K562 (cell line): ENCODE data around the gene MFSD2B. TPM values are rescaled to one million over a fixed set of nuclear protein-coding genes. Genes with fewer than 3 reads are reported as not detected.

Experiments used
- ATAC-seq: fragments of 200-7000 bp; cut with Tn5 transposase; 3 replicates; pipeline ENCODE4 v1.9.1; 2020; ENCODE audit warnings: moderate library complexity
- BruUV-seq: library from RNA; stranded (reverse); fragments of 400-500 nt; replicated peaks from 2 replicates; lab custom pipeline; 2021; lab: Mats Ljungman, UMichigan
- CTCF ChIA-PET: fragments of 300-600 bp; formaldehyde crosslinking; extraction: SDS; loops from one replicate; lab custom pipeline; 2021; ENCODE audit warnings: low intra/inter-chr PET ratio; lab: Yijun Ruan, JAX
- POLR2A ChIA-PET: fragments of 300-600, 350-650 bp; sonication (Branson Sonifier 250); formaldehyde crosslinking; extraction: SDS; loops from one replicate; lab custom pipeline; 2021; ENCODE audit warnings: antibody characterized with exemption, inconsistent platforms; lab: Yijun Ruan, JAX
- DNase-seq, 4 experiments: peaks; one replicate each; pipeline versions ENCODE4 v3.0.0 to v3.0.0-alpha.2; 2011 to 2018; ENCODE audit warnings: low spot score in 3 of 4, mixed read lengths in 3 of 4; ENCODE audit errors: extremely low read depth in 1 of 4
- FAIRE-seq: peaks from 2 replicates; lab custom pipeline; 2011; peaks lifted over from hg19 to GRCh38; lab: Jason Lieb, UNC
- H2AFZ ChIP-seq: 2 replicates; pipeline ENCODE4 v1.6.0; 2011; ENCODE audit warnings: low read depth, low read length, control low read depth, inconsistent platforms
- H3K27ac ChIP-seq: fragments of 200-600 bp; 3 replicates; pipeline ENCODE4 v1.8.0; 2011; ENCODE audit warnings: low read depth, mild to moderate bottlenecking, control low read depth, inconsistent platforms, low read length, moderate library complexity, mixed read lengths; ENCODE audit errors: extremely low read depth
- H3K27me3 ChIP-seq, 2 experiments: fragments of 300-600 bp in 1 of 2; 2 replicates in 1 of 2; 3 replicates in 1 of 2; pipeline versions ENCODE4 v1.6.0 to v1.8.0; 2011; ENCODE audit warnings: inconsistent platforms in 2 of 2, low read length in 2 of 2, mild to moderate bottlenecking in 1 of 2, mixed read lengths in 1 of 2, moderate library complexity in 1 of 2; ENCODE audit not compliant: control insufficient read depth in 2 of 2, insufficient read depth in 2 of 2
- H3K36me3 ChIP-seq: fragments of 300-600 bp; 3 replicates; pipeline ENCODE4 v1.8.0; 2011; ENCODE audit warnings: mild to moderate bottlenecking, low read length, inconsistent platforms; ENCODE audit not compliant: control insufficient read depth, insufficient read depth
- H3K4me1 ChIP-seq, 2 experiments: fragments of 200-600 bp in 1 of 2; replicated peaks in 1 of 2; 2 replicates in 1 of 2; 3 replicates in 1 of 2; pipeline versions ENCODE4 v1.5.1 to v1.8.0; 2011; ENCODE audit warnings: inconsistent platforms in 2 of 2, low read length in 2 of 2, mild to moderate bottlenecking in 1 of 2, mixed read lengths in 1 of 2, moderate library complexity in 1 of 2; ENCODE audit not compliant: control insufficient read depth in 2 of 2, insufficient read depth in 2 of 2
- H3K4me2 ChIP-seq: 2 replicates; pipeline ENCODE4 v1.6.1; 2011; ENCODE audit warnings: low read length, control low read depth, inconsistent platforms, mixed read lengths; ENCODE audit not compliant: insufficient read depth
- H3K4me3 ChIP-seq: fragments of 200-600 bp; sonication (generic), shearing (Covaris generic); 2 replicates; pipeline ENCODE4 v1.5.1; 2016; ENCODE audit warnings: control low read depth, inconsistent platforms
- H3K79me2 ChIP-seq: fragments of 200-600 bp; 3 replicates; pipeline ENCODE4 v1.8.0; 2011; ENCODE audit warnings: low read length, inconsistent platforms; ENCODE audit not compliant: control insufficient read depth, insufficient read depth
- H3K9ac ChIP-seq, 2 experiments: 2 replicates each; pipeline versions ENCODE4 v1.6.0 to v1.6.1; 2011; ENCODE audit warnings: low read depth in 2 of 2, low read length in 2 of 2, control low read depth in 1 of 2, inconsistent platforms in 1 of 2, mild to moderate bottlenecking in 1 of 2, mixed read lengths in 1 of 2; ENCODE audit not compliant: insufficient read depth in 1 of 2
- H3K9me1 ChIP-seq: one replicate; pipeline ENCODE4 v1.6.0; 2011; ENCODE audit warnings: inconsistent platforms, mild to moderate bottlenecking, low read length, moderate library complexity; ENCODE audit not compliant: control insufficient read depth, insufficient read depth
- H3K9me3 ChIP-seq: replicated peaks from 2 replicates; pipeline ENCODE4 v1.5.1; 2011; ENCODE audit warnings: low read depth, low read length, inconsistent platforms; ENCODE audit not compliant: control insufficient read depth, insufficient read depth
- H4K20me1 ChIP-seq: replicated peaks from 2 replicates; pipeline ENCODE4 v1.6.1; 2011; ENCODE audit warnings: low read length, inconsistent platforms, mixed read lengths; ENCODE audit not compliant: control insufficient read depth, insufficient read depth
- BRD9 ChIP-seq: fragments of 450-650 bp; IDR thresholded peaks from 2 replicates; pipeline ENCODE4 v1.6.1; 2018; ENCODE audit warnings: low read depth; ENCODE audit not compliant: partially characterized antibody
- COPS2 ChIP-seq: fragments of 450-650 bp; conservative IDR thresholded peaks from 2 replicates; pipeline ENCODE4 v1.6.1; 2016; ENCODE audit warnings: mild to moderate bottlenecking, moderate library complexity
- CREB1 ChIP-seq, 2 experiments: sonication (generic) in 1 of 2; formaldehyde crosslinking in 1 of 2; IDR thresholded peaks; 2 replicates each; pipeline versions ENCODE4 v1.6.1 to v1.8.0; 2012 to 2022; ENCODE audit warnings: inconsistent platforms in 1 of 2, mild to moderate bottlenecking in 1 of 2, missing genetic modification reagents in 1 of 2, moderate library complexity in 1 of 2
- CREBBP ChIP-seq: IDR thresholded peaks from one replicate; pipeline ENCODE4 v1.6.1; 2012; ENCODE audit warnings: low read depth, mild to moderate bottlenecking, control low read depth, inconsistent platforms, low read length
- POLR2G ChIP-seq: fragments of 200-400 bp; formaldehyde crosslinking; IDR thresholded peaks from 2 replicates; pipeline ENCODE4 v1.6.1; 2017; ENCODE audit warnings: low read depth, mild to moderate bottlenecking, antibody characterized with exemption, low read length, moderate library complexity
- SMAD1 ChIP-seq: fragments of 150-350 bp; IDR thresholded peaks from 2 replicates; pipeline ENCODE4 v1.6.1; 2014; ENCODE audit warnings: low read length, low read depth; ENCODE audit not compliant: partially characterized antibody
- SMARCB1 ChIP-seq: IDR thresholded peaks from 2 replicates; pipeline ENCODE4 v1.6.1; 2011; ENCODE audit warnings: improper control_type of control experiment, low read depth; ENCODE audit not compliant: insufficient read length
- SREBF2 ChIP-seq: sonication (generic); formaldehyde crosslinking; IDR thresholded peaks from 2 replicates; pipeline ENCODE4 v1.4.0; 2020; ENCODE audit warnings: mild to moderate bottlenecking, missing genetic modification reagents
- ZNF408 ChIP-seq: fragments of 250-450 bp; sonication (Bioruptor Pico); IDR thresholded peaks from 2 replicates; pipeline ENCODE4 v1.4.0; 2020; ENCODE audit warnings: low read depth, mild to moderate bottlenecking, moderate library complexity
- ZNF445 ChIP-seq: fragments of 250-450 bp; sonication (Bioruptor Pico); IDR thresholded peaks from 2 replicates; pipeline ENCODE4 v1.4.0; 2020; ENCODE audit warnings: low read depth, mild to moderate bottlenecking, moderate library complexity
- WGBS: fragments of 100-300 bp; shearing (Covaris generic); methylation state at CpG from one replicate; pipeline ENCODE4 v1.1.6; 2016; ENCODE audit warnings: low coverage, mixed read lengths; ENCODE audit not compliant: insufficient coverage; ENCODE audit errors: missing lambda C conversion rate; 5-methylcytosine and 5-hydroxymethylcytosine counted together
- in situ Hi-C: fragments of 300-500 bp; cut with MboI; formaldehyde crosslinking; loops from 4 replicates; pipeline ENCODE4 v1.15.0; 2018; ENCODE audit warnings: inconsistent platforms, mixed read lengths
- intact Hi-C: fragments of 100-400 bp; cut with micrococcal nuclease; formaldehyde crosslinking; loops from 2 replicates; pipeline ENCODE4 v1.14.2; 2022
- polyA plus RNA-seq, 8 experiments: library from polyadenylated mRNA; depleted of rRNA in 4 of 8; stranded (reverse) in 5 of 8; unstranded in 3 of 8; fragments of >200 nt; fragmentation: Nextera tagmentation in 2 of 8; fragmentation: Illumina TruSeq in 1 of 8; extraction: Ambion mirVana in 2 of 8; extraction: Trizol in 1 of 8; gene quantifications; 2 replicates each; pipeline versions ENCODE4 v1.2.1 to v1.2.3, GENCODE V29; 2011 to 2014; ENCODE audit warnings: inconsistent platforms in 1 of 8, missing spikeins in 1 of 8
- total RNA-seq, 7 experiments: library from RNA; depleted of rRNA in 6 of 7; stranded (reverse); fragments of >200 nt in 6 of 7; fragmentation: Illumina TruSeq in 2 of 7; extraction: Trizol in 2 of 7; gene quantifications; 2 replicates each; pipeline versions ENCODE4 v1.2.1 to v1.2.3, GENCODE V29; 2011 to 2021; ENCODE audit warnings: low replicate concordance in 1 of 7
- TF ChIP-seq, protein P1 (sequence below): fragments of 250-450 bp; sonication (Bioruptor Pico); IDR thresholded peaks from 2 replicates; pipeline ENCODE4 v1.4.0; 2020; ENCODE audit warnings: mild to moderate bottlenecking, moderate library complexity
- TF ChIP-seq, protein P2 (sequence below): fragments of 450-650 bp; IDR thresholded peaks from 2 replicates; pipeline ENCODE4 v1.6.1; 2016
- TF ChIP-seq, protein P3 (sequence below): fragments of 250-450 bp; sonication (Bioruptor Pico); IDR thresholded peaks from 2 replicates; pipeline ENCODE4 v1.5.0; 2020; ENCODE audit warnings: mild to moderate bottlenecking
- TF ChIP-seq, protein P4 (sequence below): fragments of 250-450 bp; sonication (Bioruptor Pico); IDR thresholded peaks from 2 replicates; pipeline ENCODE4 v1.5.0; 2020; ENCODE audit warnings: mild to moderate bottlenecking, borderline replicate concordance

The MFSD2B gene
- total and polyA plus RNA-seq, 9 of the 15 experiments (the other 6 are each of a cell fraction or from before 2014, with no cell fraction given): 2.6 to 10.9 (median 6.8) TPM

DNA sequence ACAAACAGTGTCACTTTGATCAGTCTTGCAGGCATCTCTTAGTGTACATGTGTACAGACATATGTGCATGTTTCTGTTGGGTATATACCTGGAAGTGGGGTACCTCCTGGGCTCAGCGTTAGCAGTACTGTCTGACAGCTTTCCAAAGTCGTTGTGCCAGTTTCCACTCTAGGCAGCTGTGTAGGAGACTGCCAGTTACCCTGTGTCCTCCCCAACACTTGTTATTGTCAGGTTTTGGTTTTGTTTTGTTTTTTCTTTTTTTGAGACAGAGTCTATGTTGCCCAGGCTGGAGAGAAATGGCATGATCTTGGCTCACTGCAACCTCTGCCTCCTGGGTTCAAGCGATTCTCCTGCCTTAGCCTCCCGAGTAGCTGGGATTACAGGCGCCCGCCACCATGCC, 45.9 kb downstream of the MFSD2B start:
- Histone ChIP-seq H3K27ac (no peak overlapping the region), H3K79me2 (no peaks in the 10 kb centered on the region), H4K20me1 (no peaks in the 10 kb centered on the region; the same call in 1 of the 2 replicates), H3K9me1 (no peaks in the 10 kb centered on the region), H3K36me3 (no peaks in the 10 kb centered on the region), H3K27me3 (peaks cover 5 to 10% of the 10 kb centered on the region in 2 experiments; a peak in 4 of 5 replicates), H3K9ac (no peak overlapping the region), H2AFZ (no peak overlapping the region), H3K9me3 (no peaks in the 10 kb centered on the region), H3K4me1 (no peaks in the 10 kb centered on the region), H3K4me3 (no peak overlapping the region)
- ChIA-PET POLR2A (no interaction called here), CTCF (no interaction called here)
- FAIRE-seq (peak; percentile 35), ATAC-seq (no peak), DNase-seq (no peak)
- no TSS peak for BruUV-seq
- WGBS: 16% methylated on average over 3 of the region's 6 CpGs
- intact Hi-C loops: no loop called here
- TF ChIP-seq, protein P1, sequence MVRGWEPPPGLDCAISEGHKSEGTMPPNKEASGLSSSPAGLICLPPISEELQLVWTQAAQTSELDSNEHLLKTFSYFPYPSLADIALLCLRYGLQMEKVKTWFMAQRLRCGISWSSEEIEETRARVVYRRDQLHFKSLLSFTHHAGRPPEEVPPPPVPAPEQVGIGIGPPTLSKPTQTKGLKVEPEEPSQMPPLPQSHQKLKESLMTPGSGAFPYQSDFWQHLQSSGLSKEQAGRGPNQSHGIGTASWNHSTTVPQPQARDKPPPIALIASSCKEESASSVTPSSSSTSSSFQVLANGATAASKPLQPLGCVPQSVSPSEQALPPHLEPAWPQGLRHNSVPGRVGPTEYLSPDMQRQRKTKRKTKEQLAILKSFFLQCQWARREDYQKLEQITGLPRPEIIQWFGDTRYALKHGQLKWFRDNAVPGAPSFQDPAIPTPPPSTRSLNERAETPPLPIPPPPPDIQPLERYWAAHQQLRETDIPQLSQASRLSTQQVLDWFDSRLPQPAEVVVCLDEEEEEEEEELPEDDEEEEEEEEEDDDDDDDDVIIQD (CRISPR knock-in tag): no peak
- TF ChIP-seq SMARCB1 (no peak), POLR2G (no peak), ZNF408 (no peak), SREBF2 (CRISPR knock-in tag) (no peak), SMAD1 (no peak), CREB1 (IDR thresholded peaks at IDR 0.05) (no peak), CREB1 (CRISPR knock-in tag; IDR thresholded peaks at IDR 0.05) (no peak), BRD9 (no peak), COPS2 (no peak), CREBBP (no peak), ZNF445 (CRISPR knock-in tag) (no peak)
- TF ChIP-seq, protein P2, sequence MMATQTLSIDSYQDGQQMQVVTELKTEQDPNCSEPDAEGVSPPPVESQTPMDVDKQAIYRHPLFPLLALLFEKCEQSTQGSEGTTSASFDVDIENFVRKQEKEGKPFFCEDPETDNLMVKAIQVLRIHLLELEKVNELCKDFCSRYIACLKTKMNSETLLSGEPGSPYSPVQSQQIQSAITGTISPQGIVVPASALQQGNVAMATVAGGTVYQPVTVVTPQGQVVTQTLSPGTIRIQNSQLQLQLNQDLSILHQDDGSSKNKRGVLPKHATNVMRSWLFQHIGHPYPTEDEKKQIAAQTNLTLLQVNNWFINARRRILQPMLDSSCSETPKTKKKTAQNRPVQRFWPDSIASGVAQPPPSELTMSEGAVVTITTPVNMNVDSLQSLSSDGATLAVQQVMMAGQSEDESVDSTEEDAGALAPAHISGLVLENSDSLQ: no peak
- TF ChIP-seq, protein P3, sequence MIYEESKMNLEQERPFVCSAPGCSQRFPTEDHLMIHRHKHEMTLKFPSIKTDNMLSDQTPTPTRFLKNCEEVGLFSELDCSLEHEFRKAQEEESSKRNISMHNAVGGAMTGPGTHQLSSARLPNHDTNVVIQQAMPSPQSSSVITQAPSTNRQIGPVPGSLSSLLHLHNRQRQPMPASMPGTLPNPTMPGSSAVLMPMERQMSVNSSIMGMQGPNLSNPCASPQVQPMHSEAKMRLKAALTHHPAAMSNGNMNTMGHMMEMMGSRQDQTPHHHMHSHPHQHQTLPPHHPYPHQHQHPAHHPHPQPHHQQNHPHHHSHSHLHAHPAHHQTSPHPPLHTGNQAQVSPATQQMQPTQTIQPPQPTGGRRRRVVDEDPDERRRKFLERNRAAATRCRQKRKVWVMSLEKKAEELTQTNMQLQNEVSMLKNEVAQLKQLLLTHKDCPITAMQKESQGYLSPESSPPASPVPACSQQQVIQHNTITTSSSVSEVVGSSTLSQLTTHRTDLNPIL (CRISPR knock-in tag): no peak
- TF ChIP-seq, protein P4, sequence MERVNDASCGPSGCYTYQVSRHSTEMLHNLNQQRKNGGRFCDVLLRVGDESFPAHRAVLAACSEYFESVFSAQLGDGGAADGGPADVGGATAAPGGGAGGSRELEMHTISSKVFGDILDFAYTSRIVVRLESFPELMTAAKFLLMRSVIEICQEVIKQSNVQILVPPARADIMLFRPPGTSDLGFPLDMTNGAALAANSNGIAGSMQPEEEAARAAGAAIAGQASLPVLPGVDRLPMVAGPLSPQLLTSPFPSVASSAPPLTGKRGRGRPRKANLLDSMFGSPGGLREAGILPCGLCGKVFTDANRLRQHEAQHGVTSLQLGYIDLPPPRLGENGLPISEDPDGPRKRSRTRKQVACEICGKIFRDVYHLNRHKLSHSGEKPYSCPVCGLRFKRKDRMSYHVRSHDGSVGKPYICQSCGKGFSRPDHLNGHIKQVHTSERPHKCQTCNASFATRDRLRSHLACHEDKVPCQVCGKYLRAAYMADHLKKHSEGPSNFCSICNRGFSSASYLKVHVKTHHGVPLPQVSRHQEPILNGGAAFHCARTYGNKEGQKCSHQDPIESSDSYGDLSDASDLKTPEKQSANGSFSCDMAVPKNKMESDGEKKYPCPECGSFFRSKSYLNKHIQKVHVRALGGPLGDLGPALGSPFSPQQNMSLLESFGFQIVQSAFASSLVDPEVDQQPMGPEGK (CRISPR knock-in tag): no peak
- TF ChIP-seq, all 486 proteins: peak for 0
- no peak overlapping the region for H3K4me2 ChIP-seq
- in situ Hi-C loops: no loop called here
